ENCODE results near the gene OPCML.

The OPCML gene

GRCh38 chr11:132957881-132958280 is 574.4 kb downstream of the OPCML start:
- no peak for DNase-seq (ENCODE audit: low read depth in 1 of 2, low spot score in 1 of 2)

GRCh38 chr11:132948252-132948651 is 584.0 kb downstream of the OPCML start:
- no peak for DNase-seq (ENCODE audit: low read depth in 1 of 2, low spot score in 1 of 2)

GRCh38 chr11:132944569-132944944 is 587.7 kb downstream of the OPCML start:
- no peak for DNase-seq (ENCODE audit: low read depth in 1 of 2, low spot score in 1 of 2)

- no peak for DNase-seq (ENCODE audit: low read depth in 1 of 2, low spot score in 1 of 2)
Measured at GRCh38 chr11:132943706-132944568, 588.4 kb downstream of the OPCML start.

- DNase-seq (ENCODE audit: low read depth in 1 of 2, low spot score in 1 of 2) = no peak
Measured at GRCh38 chr11:132943357-132943705, 589.0 kb downstream of the OPCML start.

- DNase-seq (ENCODE audit: low read depth in 1 of 2, low spot score in 1 of 2) = no peak
Measured at GRCh38 chr11:132942611-132943356, 589.5 kb downstream of the OPCML start.

GRCh38 chr11:132941761-132942160 is 590.5 kb downstream of the OPCML start:
- DNase-seq (ENCODE audit: low read depth in 1 of 2, low spot score in 1 of 2) = no peak

GRCh38 chr11:132941024-132941646 is 591.2 kb downstream of the OPCML start:
- DNase-seq (ENCODE audit: low read depth in 1 of 2, low spot score in 1 of 2) = no peak

GRCh38 chr11:132937016-132937415 is 595.3 kb downstream of the OPCML start:
- DNase-seq (ENCODE audit: low read depth in 1 of 2, low spot score in 1 of 2) = no peak

GRCh38 chr11:132935383-132935782 is 596.9 kb downstream of the OPCML start:
- no peak for DNase-seq (ENCODE audit: low read depth in 1 of 2, low spot score in 1 of 2)

- no peak for DNase-seq (ENCODE audit: low read depth in 1 of 2, low spot score in 1 of 2)
Measured at GRCh38 chr11:132933703-132934102, 598.6 kb downstream of the OPCML start.

GRCh38 chr11:132925825-132926469 is 606.4 kb downstream of the OPCML start:
- no peak for DNase-seq (ENCODE audit: low read depth in 1 of 2, low spot score in 1 of 2)

- no peak for DNase-seq (ENCODE audit: low read depth in 1 of 2, low spot score in 1 of 2)
Measured at GRCh38 chr11:132921597-132921996, 610.7 kb downstream of the OPCML start.

GRCh38 chr11:132920451-132921096 is 611.7 kb downstream of the OPCML start:
- DNase-seq (ENCODE audit: low read depth in 1 of 2, low spot score in 1 of 2) = no peak

GRCh38 chr11:132914600-132914999 is 617.7 kb downstream of the OPCML start:
- DNase-seq (ENCODE audit: low read depth in 1 of 2, low spot score in 1 of 2) = no peak

- DNase-seq (ENCODE audit: low read depth in 1 of 2, low spot score in 1 of 2) = no peak
Measured at GRCh38 chr11:132913886-132914285, 618.4 kb downstream of the OPCML start.

- DNase-seq (ENCODE audit: low read depth in 1 of 2, low spot score in 1 of 2) = no peak
Measured at GRCh38 chr11:132913295-132913694, 619.0 kb downstream of the OPCML start.

GRCh38 chr11:132911186-132911585 is 621.1 kb downstream of the OPCML start:
- DNase-seq (ENCODE audit: low read depth in 1 of 2, low spot score in 1 of 2) = no peak

GRCh38 chr11:132910011-132910760 is 622.1 kb downstream of the OPCML start:
- no peak for DNase-seq (ENCODE audit: low read depth in 1 of 2, low spot score in 1 of 2)

- no peak for DNase-seq (ENCODE audit: low read depth in 1 of 2, low spot score in 1 of 2)
Measured at GRCh38 chr11:132909021-132909606, 623.2 kb downstream of the OPCML start.

All from activated CD4-positive, alpha-beta T cell treated with anti-CD3 and anti-CD28 coated beads, Interleukin-2, amount 50 U/mL, for 24 hours (primary cell).